Stimulated activated CD8-positive, alpha-beta memory T cell treated with anti-CD3 and anti-CD28 coated beads, Interleukin-2, amount 100 ng/mL, for 48 hours (primary cell): ENCODE data around the gene RAB17.

Source experiments
- DNase-seq, 2 donors: peaks; one replicate each; pipeline ENCODE4 v3.0.0-alpha.2; 2020; ENCODE audit warnings: low read depth in 2 of 2

Gene RAB17

GRCh38 chr2:237538901-237539300 lies 51.6 kb downstream of the RAB17 start:
- DNase-seq: no peak

- DNase-seq: no peak
Observed at GRCh38 chr2:237538001-237538720, 52.4 kb downstream of the RAB17 start.

GRCh38 chr2:237536617-237537016 lies 53.9 kb downstream of the RAB17 start:
- no peak for DNase-seq

- no peak for DNase-seq
Observed at GRCh38 chr2:237536083-237536415, 54.5 kb downstream of the RAB17 start.

- DNase-seq: no peak
Observed at GRCh38 chr2:237535385-237536082, 55.0 kb downstream of the RAB17 start.

- no peak for DNase-seq
Observed at GRCh38 chr2:237534380-237534779, 56.2 kb downstream of the RAB17 start.

- no peak for DNase-seq
Observed at GRCh38 chr2:237533668-237534161, 56.8 kb downstream of the RAB17 start.

- DNase-seq: no peak
Observed at GRCh38 chr2:237532160-237532559, 58.4 kb downstream of the RAB17 start.

GRCh38 chr2:237530472-237531433 lies 59.8 kb downstream of the RAB17 start:
- no peak for DNase-seq

- DNase-seq: no peak
Observed at GRCh38 chr2:237529452-237530402, 60.8 kb downstream of the RAB17 start.

GRCh38 chr2:237527766-237528165 lies 62.8 kb downstream of the RAB17 start:
- no peak for DNase-seq

GRCh38 chr2:237527233-237527632 lies 63.3 kb downstream of the RAB17 start:
- DNase-seq: no peak

- no peak for DNase-seq
Observed at GRCh38 chr2:237525559-237526157, 64.9 kb downstream of the RAB17 start.

GRCh38 chr2:237524631-237525030 lies 65.9 kb downstream of the RAB17 start:
- DNase-seq: no peak
